Panc1 (cell line): ENCODE results near the gene SIRT7. TPM values are rescaled to one million over a fixed set of nuclear protein-coding genes. Genes with fewer than 3 reads are reported as not detected.

Source experiments
- ATAC-seq: fragments of 200-7000 bp; cut with Tn5 transposase; 2 replicates; pipeline ENCODE4 v1.9.1; 2020; ENCODE audit warnings: mild to moderate bottlenecking, moderate library complexity
- BruUV-seq: library from RNA; stranded (reverse); fragments of 400-500 nt; replicated peaks from 2 replicates; lab custom pipeline; 2021; lab: Mats Ljungman, UMichigan
- CTCF ChIA-PET: fragments of 300-600 bp; sonication (Branson Sonifier 250); formaldehyde crosslinking; loops from one replicate; lab custom pipeline; 2022; ENCODE audit warnings: antibody characterized with exemption; lab: Charles Lee
- POLR2A ChIA-PET: fragments of 300-600 bp; sonication (Branson Sonifier 250); formaldehyde crosslinking; loops from one replicate; lab custom pipeline; 2022; ENCODE audit warnings: antibody characterized with exemption; lab: Charles Lee
- DNase-seq: peaks from one replicate; pipeline ENCODE4 v3.0.0-alpha.2; 2010; ENCODE audit warnings: low read depth, low spot score
- H3K27ac ChIP-seq: 2 replicates; pipeline ENCODE4 v1.5.1; 2011; ENCODE audit warnings: mild to moderate bottlenecking, low read length, inconsistent platforms
- H3K27me3 ChIP-seq: fragments of 200-500 bp; sonication (Bioruptor generic); 2 replicates; pipeline ENCODE4 v1.6.0; 2014; ENCODE audit warnings: low read length, inconsistent platforms; ENCODE audit not compliant: control insufficient read depth, insufficient read depth
- H3K36me3 ChIP-seq: fragments of 200-500 bp; sonication (Bioruptor generic); 2 replicates; pipeline ENCODE4 v1.5.1; 2014; ENCODE audit warnings: inconsistent platforms, mild to moderate bottlenecking, low read length, moderate library complexity; ENCODE audit not compliant: control insufficient read depth, insufficient read depth
- H3K4me1 ChIP-seq: 2 replicates; pipeline ENCODE4 v1.5.1; 2011; ENCODE audit warnings: inconsistent platforms, mild to moderate bottlenecking, low read length, moderate library complexity; ENCODE audit not compliant: control insufficient read depth, insufficient read depth
- H3K4me3 ChIP-seq, 2 experiments: 2 replicates each; pipeline ENCODE4 v1.5.1; 2011 to 2012; ENCODE audit warnings: low read depth in 2 of 2, low read length in 2 of 2, mild to moderate bottlenecking in 2 of 2, inconsistent platforms in 1 of 2, moderate library complexity in 1 of 2
- H3K9me3 ChIP-seq: fragments of 200-500 bp; sonication (Bioruptor generic); 2 replicates; pipeline ENCODE4 v1.5.1; 2014; ENCODE audit warnings: low read depth, mild to moderate bottlenecking, inconsistent platforms, low read length, moderate library complexity; ENCODE audit not compliant: control insufficient read depth, insufficient read depth
- POLR2AphosphoS5 ChIP-seq: IDR thresholded peaks from 2 replicates; pipeline ENCODE4 v1.6.1; 2012; ENCODE audit warnings: mild to moderate bottlenecking, low read depth, low read length, moderate library complexity
- SIN3A ChIP-seq: IDR thresholded peaks from 2 replicates; pipeline ENCODE4 v1.6.1; 2012; ENCODE audit warnings: low read depth, mild to moderate bottlenecking, low read length, moderate library complexity, borderline replicate concordance; ENCODE audit not compliant: insufficient read depth
- TCF7L2 ChIP-seq: IDR thresholded peaks from 2 replicates; pipeline ENCODE4 v1.6.1; 2011; ENCODE audit warnings: mild to moderate bottlenecking, low read depth, low read length, inconsistent platforms
- in situ Hi-C: cut with HindIII; loops from 2 replicates; pipeline ENCODE4 v1.10.0; 2016; ENCODE audit warnings: low sequenced_read_pairs, low pct_unique_long_range_greater_than_20kb
- intact Hi-C: fragments of 100-400 bp; cut with micrococcal nuclease; formaldehyde crosslinking; loops from one replicate; pipeline ENCODE4 v1.10.0; 2022; ENCODE audit not compliant: unreplicated experiment
- total RNA-seq: library from RNA; stranded (reverse); gene quantifications from one replicate; pipeline ENCODE4 v1.2.1, GENCODE V29; 2021; ENCODE audit not compliant: unreplicated experiment
- TF ChIP-seq, protein P1 (sequence below), 2 experiments: IDR thresholded peaks; 2 replicates each; pipeline ENCODE4 v1.6.1; 2011 to 2012; ENCODE audit warnings: low read depth in 2 of 2, control low read depth in 1 of 2, low read length in 1 of 2, mild to moderate bottlenecking in 1 of 2, moderate library complexity in 1 of 2; ENCODE audit not compliant: insufficient read depth in 1 of 2
- TF ChIP-seq, protein P2 (sequence below): fragments of 450-650 bp; IDR thresholded peaks from 2 replicates; pipeline ENCODE4 v1.5.1; 2017; ENCODE audit warnings: mild to moderate bottlenecking

SIRT7 gene
- total RNA-seq, 1 experiment from 2014 or later: 82.5 TPM

DNA sequence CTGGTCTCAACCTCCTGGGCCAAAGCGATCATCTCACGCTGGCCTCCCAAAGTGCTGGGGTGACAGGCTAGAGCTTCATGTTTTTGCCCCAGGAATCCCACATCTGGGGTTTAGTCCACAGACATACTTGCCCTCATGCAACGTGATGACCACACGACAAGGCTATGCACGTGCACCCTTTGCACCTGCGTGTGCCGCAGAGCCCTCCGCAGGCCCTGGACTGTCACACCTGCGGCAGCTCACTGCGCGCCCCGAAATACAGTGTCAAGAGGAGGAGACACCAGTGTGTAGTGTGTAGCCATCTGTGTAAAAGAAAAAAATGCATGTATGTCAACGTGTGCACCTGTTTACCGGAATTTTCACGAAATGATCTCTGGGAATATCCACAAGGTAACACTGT lies 32.5 kb upstream of the SIRT7 start:
- no peaks in the 10 kb centered on the region for H3K36me3 ChIP-seq
- BruUV-seq: no TSS peak
- no peak overlapping the region for H3K27ac ChIP-seq
- POLR2A ChIA-PET: interaction anchor here (0.6 kb wide), 1 partner anchor 17 kb away, joined by 5 read pairs; no protein-coding TSS in a partner anchor
- DNase-seq (no peak), ATAC-seq (no peak)
- H3K4me1 ChIP-seq: no peaks in the 10 kb centered on the region
- H3K27me3 ChIP-seq: no peaks in the 10 kb centered on the region
- H3K4me3 ChIP-seq: no peak overlapping the region
- H3K9me3 ChIP-seq: no peaks in the 10 kb centered on the region
- TF ChIP-seq TCF7L2 (no peak), SIN3A (no peak), POLR2AphosphoS5 (no peak)
- TF ChIP-seq, protein P1, sequence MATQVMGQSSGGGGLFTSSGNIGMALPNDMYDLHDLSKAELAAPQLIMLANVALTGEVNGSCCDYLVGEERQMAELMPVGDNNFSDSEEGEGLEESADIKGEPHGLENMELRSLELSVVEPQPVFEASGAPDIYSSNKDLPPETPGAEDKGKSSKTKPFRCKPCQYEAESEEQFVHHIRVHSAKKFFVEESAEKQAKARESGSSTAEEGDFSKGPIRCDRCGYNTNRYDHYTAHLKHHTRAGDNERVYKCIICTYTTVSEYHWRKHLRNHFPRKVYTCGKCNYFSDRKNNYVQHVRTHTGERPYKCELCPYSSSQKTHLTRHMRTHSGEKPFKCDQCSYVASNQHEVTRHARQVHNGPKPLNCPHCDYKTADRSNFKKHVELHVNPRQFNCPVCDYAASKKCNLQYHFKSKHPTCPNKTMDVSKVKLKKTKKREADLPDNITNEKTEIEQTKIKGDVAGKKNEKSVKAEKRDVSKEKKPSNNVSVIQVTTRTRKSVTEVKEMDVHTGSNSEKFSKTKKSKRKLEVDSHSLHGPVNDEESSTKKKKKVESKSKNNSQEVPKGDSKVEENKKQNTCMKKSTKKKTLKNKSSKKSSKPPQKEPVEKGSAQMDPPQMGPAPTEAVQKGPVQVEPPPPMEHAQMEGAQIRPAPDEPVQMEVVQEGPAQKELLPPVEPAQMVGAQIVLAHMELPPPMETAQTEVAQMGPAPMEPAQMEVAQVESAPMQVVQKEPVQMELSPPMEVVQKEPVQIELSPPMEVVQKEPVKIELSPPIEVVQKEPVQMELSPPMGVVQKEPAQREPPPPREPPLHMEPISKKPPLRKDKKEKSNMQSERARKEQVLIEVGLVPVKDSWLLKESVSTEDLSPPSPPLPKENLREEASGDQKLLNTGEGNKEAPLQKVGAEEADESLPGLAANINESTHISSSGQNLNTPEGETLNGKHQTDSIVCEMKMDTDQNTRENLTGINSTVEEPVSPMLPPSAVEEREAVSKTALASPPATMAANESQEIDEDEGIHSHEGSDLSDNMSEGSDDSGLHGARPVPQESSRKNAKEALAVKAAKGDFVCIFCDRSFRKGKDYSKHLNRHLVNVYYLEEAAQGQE (IDR thresholded peaks at IDR 0.05; ENCODE audit: insufficient read depth in 1 of 2, low read depth in 2 of 2, low read length in 1 of 2): no peak
- TF ChIP-seq, protein P2, sequence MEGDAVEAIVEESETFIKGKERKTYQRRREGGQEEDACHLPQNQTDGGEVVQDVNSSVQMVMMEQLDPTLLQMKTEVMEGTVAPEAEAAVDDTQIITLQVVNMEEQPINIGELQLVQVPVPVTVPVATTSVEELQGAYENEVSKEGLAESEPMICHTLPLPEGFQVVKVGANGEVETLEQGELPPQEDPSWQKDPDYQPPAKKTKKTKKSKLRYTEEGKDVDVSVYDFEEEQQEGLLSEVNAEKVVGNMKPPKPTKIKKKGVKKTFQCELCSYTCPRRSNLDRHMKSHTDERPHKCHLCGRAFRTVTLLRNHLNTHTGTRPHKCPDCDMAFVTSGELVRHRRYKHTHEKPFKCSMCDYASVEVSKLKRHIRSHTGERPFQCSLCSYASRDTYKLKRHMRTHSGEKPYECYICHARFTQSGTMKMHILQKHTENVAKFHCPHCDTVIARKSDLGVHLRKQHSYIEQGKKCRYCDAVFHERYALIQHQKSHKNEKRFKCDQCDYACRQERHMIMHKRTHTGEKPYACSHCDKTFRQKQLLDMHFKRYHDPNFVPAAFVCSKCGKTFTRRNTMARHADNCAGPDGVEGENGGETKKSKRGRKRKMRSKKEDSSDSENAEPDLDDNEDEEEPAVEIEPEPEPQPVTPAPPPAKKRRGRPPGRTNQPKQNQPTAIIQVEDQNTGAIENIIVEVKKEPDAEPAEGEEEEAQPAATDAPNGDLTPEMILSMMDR: no peak
- CTCF ChIA-PET: interaction anchor here (0.9 kb wide), 1 partner anchor 65 kb away, joined by 6 read pairs; no protein-coding TSS in a partner anchor
- in situ Hi-C loops: no loop called here
- intact Hi-C loops: no loop called here

DNA sequence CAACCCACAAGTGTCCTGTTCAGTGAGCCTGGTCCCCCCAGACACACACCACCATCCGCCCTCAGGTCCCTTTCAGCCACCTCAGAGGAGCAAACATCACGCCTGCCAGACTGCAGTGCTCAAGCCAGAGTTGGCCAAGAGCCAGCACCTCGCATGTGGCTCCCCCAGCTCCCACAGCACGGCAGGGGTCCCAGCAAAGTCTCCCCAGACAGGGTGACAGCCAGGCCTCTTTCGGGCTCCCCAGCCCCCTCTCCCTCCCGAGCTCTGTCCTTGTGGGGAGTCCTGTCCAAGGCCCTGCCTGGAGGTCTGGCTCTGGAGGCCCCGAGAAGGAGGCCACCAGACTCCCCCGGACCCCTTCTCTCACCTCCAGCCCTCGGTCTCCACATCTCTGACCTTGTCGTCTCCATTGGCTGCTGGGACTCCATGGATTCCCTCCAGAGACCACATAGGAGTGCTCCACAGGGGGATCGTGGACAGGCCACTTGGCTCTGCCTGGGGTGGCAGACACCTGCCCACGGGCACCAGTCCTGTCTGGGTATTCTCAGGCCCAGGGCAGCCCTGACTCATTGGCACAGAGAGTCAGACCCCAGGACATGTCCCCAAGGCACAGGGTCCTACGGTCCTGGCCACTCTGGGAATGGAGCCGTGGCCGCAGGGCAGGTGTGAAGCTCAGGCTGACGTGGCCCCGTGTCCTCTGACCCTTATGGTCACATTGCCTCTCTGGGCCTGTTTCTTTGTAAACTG lies 30.8 kb upstream of the SIRT7 start:
- no peak for DNase-seq
- intact Hi-C loops (no loop called here), in situ Hi-C loops (no loop called here)
- Histone ChIP-seq H3K4me1 (no peaks in the 10 kb centered on the region), H3K36me3 (no peaks in the 10 kb centered on the region), H3K27me3 (no peaks in the 10 kb centered on the region), H3K9me3 (no peaks in the 10 kb centered on the region), H3K27ac (no peak overlapping the region), H3K4me3 (no peak overlapping the region)
- TF ChIP-seq SIN3A (no peak), TCF7L2 (no peak), POLR2AphosphoS5 (no peak)
- TF ChIP-seq, protein P1 (IDR thresholded peaks at IDR 0.05; ENCODE audit: insufficient read depth in 1 of 2, low read depth in 2 of 2, low read length in 1 of 2): no peak
- TF ChIP-seq, protein P2: no peak
- BruUV-seq: no TSS peak
- ATAC-seq: no peak
- CTCF ChIA-PET: no interaction called here
- POLR2A ChIA-PET: no interaction called here
